GM18951 (cell line): ENCODE measurements around the gene TMC5.

ENCODE experiments used
- POLR2A ChIP-seq: IDR thresholded peaks from 4 replicates; pipeline ENCODE4 v1.6.1; 2011; ENCODE audit warnings: mild to moderate bottlenecking; ENCODE audit not compliant: insufficient read length, insufficient read depth; ENCODE audit errors: extremely low read depth
- in situ Hi-C: fragments of 300-500 bp; cut with MboI; formaldehyde crosslinking; loops from one replicate; pipeline ENCODE4 v1.12.0; 2022; ENCODE audit warnings: low sequenced_read_pairs, mixed read lengths, inconsistent platforms; ENCODE audit not compliant: unreplicated experiment

Gene TMC5

GRCh38 chr16:19460397-19460796 is 42.7 kb downstream of the TMC5 start:
- in situ Hi-C loops: no loop called here
- TF ChIP-seq POLR2A: no peak

GRCh38 chr16:19463468-19464315 is 46.0 kb downstream of the TMC5 start:
- in situ Hi-C loops: no loop called here
- TF ChIP-seq POLR2A: no peak

- in situ Hi-C loops: no loop called here
Observed at GRCh38 chr16:19468300-19468699, 50.6 kb downstream of the TMC5 start.

GRCh38 chr16:19472482-19472881 is 54.8 kb downstream of the TMC5 start:
- no peak for TF ChIP-seq POLR2A
- in situ Hi-C loops: no loop called here

More at GRCh38 chr16:19468300-19468699, 50.6 kb downstream of the TMC5 start:
- TF ChIP-seq POLR2A: no peak

GRCh38 chr16:19474617-19475016 is 56.9 kb downstream of the TMC5 start:
- TF ChIP-seq POLR2A: no peak
- in situ Hi-C loops: no loop called here

- in situ Hi-C loops: no loop called here
- TF ChIP-seq POLR2A: no peak
Observed at GRCh38 chr16:19478505-19478904, 60.8 kb downstream of the TMC5 start.

GRCh38 chr16:19479302-19479721 is 61.6 kb downstream of the TMC5 start:
- no peak for TF ChIP-seq POLR2A
- in situ Hi-C loops: no loop called here

- TF ChIP-seq POLR2A: no peak
- in situ Hi-C loops: no loop called here
Observed at GRCh38 chr16:19481296-19481695, 63.6 kb downstream of the TMC5 start.

- TF ChIP-seq POLR2A: no peak
- in situ Hi-C loops: no loop called here
Observed at GRCh38 chr16:19481769-19482168, 64.1 kb downstream of the TMC5 start.

- no peak for TF ChIP-seq POLR2A
- in situ Hi-C loops: no loop called here
Observed at GRCh38 chr16:19482291-19482690, 64.6 kb downstream of the TMC5 start.

- in situ Hi-C loops: no loop called here
- TF ChIP-seq POLR2A: no peak
Observed at GRCh38 chr16:19484096-19484495, 66.4 kb downstream of the TMC5 start.

GRCh38 chr16:19485611-19486010 is 67.9 kb downstream of the TMC5 start:
- in situ Hi-C loops: no loop called here

GRCh38 chr16:19486051-19486450 is 68.4 kb downstream of the TMC5 start:
- no peak for TF ChIP-seq POLR2A
- in situ Hi-C loops: no loop called here

More at GRCh38 chr16:19485611-19486010, 67.9 kb downstream of the TMC5 start:
- TF ChIP-seq POLR2A: no peak

GRCh38 chr16:19486750-19487325 is 69.2 kb downstream of the TMC5 start:
- TF ChIP-seq POLR2A: no peak
- in situ Hi-C loops: no loop called here
